Kidney tubule cell (primary cell): Measurements from ENCODE around the gene AMBRA1.

Experiments used
- DNase-seq: peaks from one replicate; pipeline ENCODE4 v3.0.0-alpha.2; 2018; ENCODE audit warnings: low spot score

AMBRA1 gene

DNA sequence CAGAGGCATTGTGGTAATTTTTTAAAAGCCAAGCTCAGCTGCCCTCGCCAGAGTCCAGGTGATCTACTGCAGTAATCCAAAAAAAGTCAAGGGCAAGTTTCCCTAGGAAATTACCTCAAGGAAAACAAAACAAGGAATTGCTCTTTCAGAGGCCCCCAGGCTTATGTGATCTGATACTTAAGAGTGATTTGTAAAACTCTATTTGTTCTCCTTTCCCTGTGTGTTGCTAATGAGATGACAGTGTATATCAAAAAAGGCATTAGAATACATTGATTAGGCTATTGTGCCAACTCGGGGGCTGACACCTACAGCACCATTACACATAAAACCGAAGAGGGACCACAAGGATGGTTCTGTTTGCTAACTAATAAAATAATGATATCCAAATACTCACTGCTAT lies 157.7 kb downstream of the AMBRA1 start:
- no peak for DNase-seq

DNA sequence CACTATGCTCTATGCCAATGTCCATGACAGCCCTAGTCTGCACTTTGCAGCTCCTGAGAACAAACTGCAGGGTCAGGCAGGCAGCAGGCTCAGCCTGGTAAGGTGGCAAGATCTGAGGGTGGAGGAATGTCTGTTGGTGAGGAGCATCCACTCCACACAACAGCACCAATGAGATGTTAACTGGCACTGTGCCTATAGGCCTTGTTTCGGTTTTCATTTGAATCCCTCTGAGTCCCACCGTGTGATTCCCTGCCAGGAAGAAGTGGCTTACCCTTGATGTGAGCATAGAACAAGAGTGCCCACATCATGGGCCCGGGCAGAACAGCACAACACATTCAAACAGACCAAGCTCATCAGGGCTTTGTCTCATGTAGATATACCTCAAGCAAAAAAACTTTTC lies 158.1 kb downstream of the AMBRA1 start:
- no peak for DNase-seq

- no peak for DNase-seq
Observed at GRCh38 chr11:46431211-46431610, 162.6 kb downstream of the AMBRA1 start.

- DNase-seq, result no peak
Observed at GRCh38 chr11:46429717-46430116, 164.1 kb downstream of the AMBRA1 start.

- DNase-seq, result no peak
Observed at GRCh38 chr11:46427364-46427763, 166.5 kb downstream of the AMBRA1 start.

DNA sequence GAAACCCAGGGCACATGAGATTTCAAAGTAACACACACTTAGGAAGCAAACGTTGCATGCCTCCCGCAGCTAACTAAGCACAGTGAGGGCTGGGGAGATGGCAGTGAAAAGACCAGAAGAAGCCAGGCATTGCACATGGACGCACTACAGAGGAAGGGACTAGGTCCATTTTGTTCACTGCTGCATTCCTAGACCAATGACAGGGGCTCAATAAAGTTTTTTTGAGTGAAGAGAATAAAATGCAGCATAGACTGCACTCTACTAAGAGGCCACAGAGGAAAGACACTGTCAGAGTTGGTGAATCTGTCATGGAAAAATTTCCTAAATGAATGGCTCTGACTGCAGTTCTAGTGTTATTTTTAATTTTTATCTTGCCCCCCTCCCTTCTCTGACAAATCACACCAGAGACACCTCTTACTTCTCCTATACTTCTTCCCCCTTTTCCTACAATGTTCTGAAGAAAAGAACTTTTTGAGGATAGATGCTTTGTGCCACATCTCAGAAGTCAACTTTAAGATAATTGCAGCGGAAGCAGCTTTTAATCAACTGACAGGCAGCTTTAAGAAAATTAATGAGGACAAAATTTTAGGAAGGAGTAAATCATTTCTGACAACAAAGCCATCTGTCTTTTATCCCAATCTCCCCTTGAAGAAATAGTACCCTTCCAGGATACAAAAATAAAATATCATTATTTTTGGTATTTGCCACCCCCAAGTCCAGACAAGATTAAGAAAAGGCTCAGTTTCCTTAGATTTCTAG lies 167.4 kb downstream of the AMBRA1 start:
- DNase-seq, result no peak

- no peak for DNase-seq
Observed at GRCh38 chr11:46422588-46422987, 171.2 kb downstream of the AMBRA1 start.

GRCh38 chr11:46421257-46421880 lies 172.5 kb downstream of the AMBRA1 start:
- DNase-seq, result no peak

DNA sequence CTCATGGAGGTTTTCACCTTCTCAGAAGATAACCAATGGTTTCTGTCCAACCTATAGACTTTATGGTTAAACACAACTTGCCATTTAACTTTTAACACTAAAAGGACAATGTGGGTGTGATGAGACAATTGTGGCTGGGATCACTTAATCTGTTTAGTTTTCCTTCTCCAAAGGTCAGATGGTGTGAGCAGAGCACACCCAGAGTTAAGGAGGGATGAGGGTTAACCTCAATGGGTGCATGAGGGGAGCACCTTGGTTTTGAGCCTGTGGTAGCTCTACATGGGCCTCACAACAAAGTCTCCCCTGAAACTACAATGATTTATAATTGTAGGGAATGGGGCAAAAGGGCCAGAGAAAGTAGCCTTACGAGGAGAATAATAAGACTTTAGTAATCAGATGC lies 173.3 kb downstream of the AMBRA1 start:
- no peak for DNase-seq

DNA sequence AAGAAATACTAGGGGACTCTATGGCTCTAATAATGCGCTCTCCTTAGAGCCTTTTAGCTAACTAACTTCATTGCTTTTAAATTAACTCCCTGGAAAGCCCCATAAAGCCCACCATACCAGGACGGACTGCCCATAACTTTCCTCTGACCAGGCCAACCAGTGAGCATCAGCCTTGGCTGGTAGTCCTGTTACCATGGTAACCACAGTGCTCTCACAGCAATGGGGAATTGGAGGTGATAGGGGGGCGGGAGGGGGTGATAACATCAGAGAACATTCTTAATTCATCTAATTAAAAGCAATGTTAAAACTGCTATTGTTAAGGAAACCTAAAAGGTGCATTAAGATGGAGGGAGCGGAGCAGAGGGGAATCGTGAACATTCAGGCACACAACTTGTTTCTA lies 175.1 kb downstream of the AMBRA1 start:
- DNase-seq, result no peak

DNA sequence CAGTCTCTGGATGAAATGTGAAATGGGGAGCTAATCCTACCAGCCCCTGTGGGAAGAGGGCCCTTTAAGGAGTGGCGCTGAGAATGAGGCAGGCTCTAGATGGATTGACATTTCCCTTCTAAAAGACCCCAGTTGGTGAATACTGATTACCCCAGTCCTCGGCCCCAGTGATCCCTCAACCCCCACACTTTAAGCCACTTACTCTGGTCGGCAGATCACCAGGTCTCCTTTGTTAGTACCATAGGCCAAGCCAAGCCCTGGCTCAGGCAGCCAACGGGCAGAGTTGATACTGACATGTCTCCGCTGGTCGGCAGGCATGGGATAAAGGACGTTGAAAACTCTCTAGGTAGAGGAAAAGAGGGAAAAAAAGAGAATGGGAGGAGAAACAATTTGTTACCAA lies 176.1 kb downstream of the AMBRA1 start:
- no peak for DNase-seq

DNA sequence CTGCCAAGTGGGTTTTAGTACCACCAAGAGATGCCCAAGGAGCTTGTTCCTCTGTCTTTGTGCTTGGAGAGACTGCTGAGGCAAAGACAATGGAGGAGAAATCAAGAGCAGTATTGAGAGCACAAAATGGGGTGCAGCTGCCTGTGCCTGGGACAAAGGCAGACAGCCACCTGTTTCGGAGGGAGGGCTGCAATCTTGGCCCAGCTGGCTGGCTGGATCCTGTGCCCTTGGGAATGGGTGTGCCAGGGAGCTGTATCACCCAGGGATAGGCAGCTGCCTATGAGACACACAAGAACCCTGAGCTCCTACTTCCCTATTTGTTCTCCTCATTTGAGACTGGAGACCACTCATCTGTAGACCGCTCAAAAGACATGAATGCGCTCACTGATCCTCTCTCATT lies 178.9 kb downstream of the AMBRA1 start:
- no peak for DNase-seq

- no peak for DNase-seq
Observed at GRCh38 chr11:46414466-46414796, 179.4 kb downstream of the AMBRA1 start.

DNA sequence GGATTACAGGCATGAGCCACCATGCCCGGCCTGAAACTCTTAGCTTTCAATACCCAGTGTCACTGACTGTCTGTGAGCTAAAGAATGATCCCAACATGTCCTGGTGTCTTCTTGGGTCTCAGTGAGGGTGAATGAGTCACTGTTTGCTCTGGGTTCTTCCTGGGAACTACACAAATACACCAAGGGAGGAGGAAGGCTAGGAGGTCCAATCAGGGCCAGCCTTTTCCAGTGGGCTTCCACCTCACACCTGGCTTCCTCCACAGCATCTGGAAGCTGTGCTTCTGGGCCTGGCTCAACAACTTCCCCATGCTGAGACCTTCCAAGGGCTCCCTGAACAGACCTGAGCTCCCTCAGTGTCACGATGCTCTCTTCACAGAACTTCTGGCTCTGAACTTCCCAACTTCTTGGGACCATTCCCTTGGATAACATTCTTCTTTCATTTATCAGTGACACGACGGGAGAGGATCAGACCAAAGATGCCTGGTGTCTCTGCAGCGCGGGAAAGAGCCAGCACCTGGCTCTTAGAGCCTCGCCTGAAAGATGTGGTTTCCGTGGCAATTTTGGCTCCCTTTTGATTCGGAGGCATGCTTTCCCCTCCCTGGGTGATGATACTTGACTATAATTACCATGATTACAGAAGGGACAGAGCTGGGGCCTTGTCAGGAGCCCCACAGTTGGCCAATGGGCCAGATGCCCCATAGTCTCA lies 179.9 kb downstream of the AMBRA1 start:
- peak; percentile 67 for DNase-seq

DNA sequence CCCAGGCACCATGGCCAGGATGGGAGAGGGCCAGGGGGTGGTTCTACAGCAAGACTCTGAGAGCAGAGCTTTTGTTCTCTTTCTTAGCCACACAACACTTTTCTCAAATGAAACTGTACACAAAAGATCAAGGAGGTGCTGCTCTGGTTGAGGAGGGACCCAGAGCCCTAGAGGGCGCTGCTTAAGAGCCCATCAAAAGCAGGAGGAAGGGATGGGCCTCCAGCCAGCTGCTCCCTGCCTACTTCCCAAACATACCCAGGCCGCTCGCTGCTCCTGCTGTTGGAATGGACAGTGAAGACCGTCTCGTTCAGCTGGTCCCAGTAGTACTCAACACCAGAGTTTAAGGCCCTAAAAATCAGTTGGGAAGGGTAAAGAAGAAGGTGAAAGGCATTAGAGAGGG lies 183.8 kb downstream of the AMBRA1 start:
- DNase-seq, result no peak

- no peak for DNase-seq
Observed at GRCh38 chr11:46408407-46408986, 185.3 kb downstream of the AMBRA1 start.

GRCh38 chr11:46407635-46408034 lies 186.2 kb downstream of the AMBRA1 start:
- no peak for DNase-seq

GRCh38 chr11:46404476-46405017 lies 189.3 kb downstream of the AMBRA1 start:
- DNase-seq, result no peak

DNA sequence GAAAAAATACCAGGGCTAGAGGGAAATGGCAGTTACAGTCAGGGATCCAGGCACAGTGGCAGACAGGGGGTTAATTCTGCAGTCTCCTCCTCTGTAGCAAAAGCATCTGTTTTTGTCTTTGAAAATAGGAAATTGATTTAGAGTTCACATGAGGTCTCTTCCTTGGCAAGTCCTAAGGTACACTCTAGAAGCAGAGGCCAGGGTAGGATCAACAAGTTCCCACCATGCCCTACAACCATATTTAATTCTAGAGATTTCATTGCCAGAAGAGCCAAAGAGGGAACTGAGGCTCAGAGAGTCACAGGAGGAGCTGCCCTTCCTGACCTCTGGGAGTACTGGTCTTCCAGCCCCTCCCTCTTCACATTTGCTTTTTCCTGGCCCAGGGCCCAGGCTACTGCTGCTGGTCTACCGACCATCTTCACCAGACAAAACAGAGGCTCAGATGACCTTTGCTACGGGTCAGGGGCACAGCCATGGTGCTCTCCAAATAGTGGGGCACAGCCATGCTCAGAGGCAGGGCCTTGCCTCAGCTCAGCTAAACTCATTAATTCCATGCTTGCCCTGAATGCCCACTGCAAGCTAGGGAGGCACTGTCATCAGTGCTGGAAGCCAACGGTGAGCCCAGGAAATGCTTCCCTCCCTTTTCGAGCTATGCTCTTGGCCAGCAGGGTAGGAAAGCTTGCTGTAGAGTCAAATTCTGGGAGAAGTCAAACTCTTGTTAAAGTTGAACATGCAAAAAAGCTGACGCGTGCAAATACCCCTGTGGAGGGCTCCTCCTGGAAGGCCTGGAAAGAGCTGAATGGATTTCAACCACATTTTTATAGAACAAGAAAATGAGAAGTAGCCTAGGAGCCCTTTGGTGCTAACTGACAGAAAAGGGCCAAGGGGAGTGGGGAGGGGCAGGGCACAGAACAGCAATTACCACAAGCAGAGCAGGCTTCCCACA lies 190.6 kb downstream of the AMBRA1 start:
- no peak for DNase-seq

GRCh38 chr11:46397526-46397925 lies 196.3 kb downstream of the AMBRA1 start:
- DNase-seq, result no peak

DNA sequence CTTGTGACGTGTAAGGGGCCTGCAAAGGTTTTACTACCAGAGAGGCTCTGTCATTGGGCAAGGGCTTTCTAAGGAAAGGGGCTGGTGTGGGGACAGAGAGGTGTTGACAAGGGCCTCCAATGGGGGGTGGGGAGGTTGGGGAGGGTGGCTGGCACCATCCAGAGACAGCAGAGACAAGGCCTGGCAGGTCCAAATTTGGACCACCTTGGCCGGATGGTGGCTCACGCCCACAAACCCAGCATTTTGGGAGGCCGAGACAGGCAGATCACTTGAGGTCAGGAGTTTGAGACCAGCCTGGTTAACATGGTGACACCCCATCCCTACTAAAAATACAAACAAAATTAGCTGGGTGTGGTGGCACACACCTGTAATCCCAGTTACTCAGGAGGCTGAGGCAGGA lies 200.1 kb downstream of the AMBRA1 start:
- no peak for DNase-seq

DNA sequence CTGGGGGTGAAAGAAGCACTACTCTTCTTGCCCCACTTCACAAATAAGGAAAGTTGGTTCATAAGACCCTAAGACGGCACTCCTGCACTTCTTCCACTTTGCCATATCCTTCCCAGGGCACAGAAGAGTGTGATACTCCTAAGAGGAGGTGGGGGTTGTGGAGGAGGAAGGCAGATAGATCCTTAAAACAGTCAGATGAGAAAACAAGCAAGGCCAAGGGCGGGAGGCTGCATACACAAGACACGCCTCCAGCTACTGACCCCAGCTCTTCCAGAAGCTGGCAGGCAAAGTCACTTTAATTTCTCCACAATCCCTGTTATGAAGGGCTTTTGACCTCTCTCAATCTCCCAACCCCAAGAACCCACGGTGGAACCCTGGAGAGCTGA lies 200.6 kb downstream of the AMBRA1 start:
- no peak for DNase-seq
